SHP77 treated with DMSO at 0.1 percent for 48 hours (cell line): Measurements from ENCODE around the gene CTAGE4.
"Not testable (repeated sequence)": the region's sequence is repeated elsewhere in the genome, so short reads cannot be mapped to it uniquely, and the experiment has no call there.

Experiments
- DNase-seq: peaks from one replicate; lab custom pipeline; 2025; lab: John Stamatoyannopoulos, UW

The CTAGE4 gene

DNA sequence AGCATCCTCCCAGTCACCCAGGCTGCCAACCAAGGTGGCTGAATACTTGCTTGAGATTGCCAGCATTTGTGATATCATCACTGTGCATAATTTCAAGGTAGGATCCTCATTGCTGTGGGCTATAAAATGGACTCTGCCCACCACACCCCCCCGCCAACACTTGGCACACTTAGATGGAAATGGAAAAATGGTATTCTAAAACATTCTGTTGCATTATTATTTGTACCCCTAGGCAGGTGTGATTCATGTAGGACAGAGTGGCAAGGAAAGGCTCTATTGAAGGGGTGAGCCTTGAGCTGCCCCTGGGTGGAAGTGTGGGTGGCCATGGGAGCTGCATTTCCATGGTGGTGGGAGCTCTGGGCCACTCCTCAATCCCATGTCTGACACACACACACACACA, 35.3 kb downstream of the CTAGE4 start:
- DNase-seq = not testable (repeated sequence)

- DNase-seq = not testable (repeated sequence)
These were observed 35.9 kb downstream of the CTAGE4 start for GRCh38 chr7:144219149-144219548.

- not testable (repeated sequence) for DNase-seq
These were observed 37.3 kb downstream of the CTAGE4 start for GRCh38 chr7:144220531-144220930.

DNA sequence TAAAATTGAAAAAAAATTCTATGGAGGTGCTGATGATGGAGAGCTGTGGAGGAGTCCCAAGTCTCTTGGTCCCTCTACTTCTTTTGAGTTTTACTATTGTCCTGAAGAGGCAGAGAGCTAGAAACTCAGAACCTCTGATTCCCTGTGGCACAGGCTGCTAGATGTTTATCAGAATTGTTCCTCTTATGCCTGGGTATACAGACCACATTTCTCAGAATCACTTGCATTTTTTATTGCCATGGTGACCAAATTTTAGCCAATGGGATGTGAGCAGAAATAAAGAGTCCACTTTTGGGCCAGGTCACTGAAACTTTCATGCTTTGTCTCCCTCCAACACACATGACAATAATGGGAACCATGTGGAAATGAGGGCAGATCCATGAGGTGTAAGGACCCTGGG, 40.4 kb downstream of the CTAGE4 start:
- DNase-seq = not testable (repeated sequence)

GRCh38 chr7:144226866-144227265, 43.6 kb downstream of the CTAGE4 start:
- not testable (repeated sequence) for DNase-seq

DNA sequence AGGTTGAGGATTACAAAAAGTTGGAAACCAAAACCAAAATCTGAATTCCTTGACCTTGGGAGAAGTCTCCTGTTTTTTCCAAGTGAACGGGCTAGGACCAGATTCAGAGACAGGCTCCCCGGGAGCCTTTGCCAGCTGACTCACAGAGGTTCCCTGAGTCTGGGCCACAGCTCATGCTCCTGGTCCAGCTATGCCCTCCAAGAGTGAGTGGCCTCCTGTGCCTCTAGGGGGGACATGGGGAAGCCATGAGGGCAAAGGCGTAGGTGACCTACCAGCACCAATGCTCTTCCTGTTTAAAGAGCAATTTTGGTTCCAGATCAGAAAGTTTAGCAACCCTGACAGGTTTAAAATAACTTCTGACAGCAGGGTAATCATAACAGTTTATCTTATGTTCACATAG, 45.5 kb downstream of the CTAGE4 start:
- DNase-seq = not testable (repeated sequence)

DNA sequence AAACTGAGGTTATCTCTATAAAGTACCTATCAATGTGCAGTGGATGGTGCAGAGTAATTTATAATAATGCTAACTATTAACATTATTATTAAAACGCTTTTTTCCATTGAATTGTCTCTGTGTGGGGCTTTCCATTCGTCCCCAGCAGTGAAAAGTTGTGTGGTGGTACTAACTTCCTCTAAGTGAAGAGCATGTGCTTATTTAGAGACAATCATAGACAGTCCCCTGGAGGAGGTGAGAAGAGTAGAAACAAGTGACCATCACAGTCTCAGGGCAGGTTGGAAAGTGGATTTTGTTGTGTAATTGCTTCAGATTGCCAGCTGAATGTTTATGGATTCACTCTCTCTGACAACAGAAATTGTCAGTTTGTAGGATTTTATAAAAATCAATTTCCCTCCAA, 47.8 kb downstream of the CTAGE4 start:
- not testable (repeated sequence) for DNase-seq

DNA sequence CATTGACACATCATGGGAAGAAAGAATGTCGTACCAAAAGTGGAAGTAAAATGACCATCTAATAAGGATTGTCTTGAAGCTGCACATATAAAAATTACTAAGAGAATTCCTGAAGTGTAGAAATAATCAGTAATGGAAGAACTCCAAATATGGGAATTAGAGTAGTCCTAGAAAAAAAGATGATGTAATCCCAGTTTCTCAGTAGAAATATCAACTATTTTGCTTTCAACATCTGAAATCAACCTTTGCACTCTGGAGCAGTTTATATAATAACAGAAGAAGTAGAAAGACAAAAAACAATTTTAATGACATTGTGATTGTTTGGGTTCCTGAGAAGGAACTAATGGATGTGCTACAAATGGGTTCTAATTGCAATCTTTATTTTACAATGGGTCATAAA, 49.8 kb downstream of the CTAGE4 start:
- not testable (repeated sequence) for DNase-seq
